Ovary (tissue), 9 donors: Measurements from ENCODE around the gene CCDC167. TPM values are rescaled to one million over a fixed set of nuclear protein-coding genes. Genes with fewer than 3 reads are reported as not detected.

Experiments
- DNase-seq, 5 donors: peaks; one replicate each; pipeline ENCODE4 v3.0.0-alpha.2; 2019 to 2020
- H3K27ac ChIP-seq, 2 donors: fragments of 200-600 bp; one replicate each; pipeline versions ENCODE4 v1.5.1 to v1.8.0; 2019 to 2022
- H3K27me3 ChIP-seq: fragments of 200-600 bp; one replicate; pipeline ENCODE4 v1.8.0; 2022
- H3K36me3 ChIP-seq: fragments of 200-600 bp; sonication (generic); one replicate; pipeline ENCODE4 v1.5.1; 2019
- H3K4me1 ChIP-seq: one replicate; pipeline ENCODE4 v1.8.1; 2013; ENCODE audit warnings: mild to moderate bottlenecking, moderate library complexity; ENCODE audit not compliant: insufficient read depth
- H3K4me3 ChIP-seq: fragments of 200-600 bp; sonication (generic); one replicate; pipeline ENCODE4 v1.5.1; 2017
- H3K9me3 ChIP-seq, 2 donors: fragments of 200-600 bp in 1 of 2; sonication (generic) in 1 of 2; one replicate each; pipeline versions ENCODE4 v1.5.1 to v1.8.1; 2013 to 2019; ENCODE audit warnings: mild to moderate bottlenecking in 1 of 2, moderate library complexity in 1 of 2
- EP300 ChIP-seq: sonication (generic); formaldehyde crosslinking; IDR thresholded peaks from one replicate; pipeline ENCODE4 v1.6.1; 2017; ENCODE audit warnings: antibody characterized with exemption
- POLR2A ChIP-seq: fragments of 450-650 bp; IDR thresholded peaks from one replicate; pipeline ENCODE4 v1.6.1; 2017; ENCODE audit warnings: antibody characterized with exemption, mild to moderate bottlenecking, moderate library complexity
- whole genome bisulfite sequencing, 3 donors: extraction: QIAGEN DNeasy Blood & Tissue Kit in 1 of 3; methylation state at CpG; one replicate each; pipeline versions ENCODE4 v1.1.5 to v1.1.7; 2013 to 2017; 5-methylcytosine and 5-hydroxymethylcytosine counted together
- intact Hi-C, 4 donors: fragments of 100-400 bp; cut with DNase I; formaldehyde crosslinking; loops; one replicate each; pipeline versions ENCODE4 v1.11.0 to v1.15.1; 2022 to 2023
- polyA plus RNA-seq, 2 donors: library from polyadenylated mRNA; stranded (reverse); fragments of 200-250 nt in 1 of 2; fragments of 350-450 nt in 1 of 2; fragmentation: Illumina TruSeq in 1 of 2; extraction: RNeasy Lipid Tissue Mini Kit (QIAGEN cat#74804) in 1 of 2; gene quantifications; one replicate each; pipeline ENCODE4 v1.2.3, GENCODE V29; 2013 to 2014
- total RNA-seq, 7 donors: library from RNA; depleted of rRNA in 2 of 7; stranded (reverse); fragments of >200 nt in 2 of 7; fragmentation: NEBNext Ultra II Directional in 3 of 7; extraction: Animal tissue kit (Norgen Biotek cat#: 25700) in 3 of 7; gene quantifications; one replicate each; pipeline versions ENCODE4 v1.1.0 to v1.2.4, GENCODE V29; 2016 to 2023
- TF ChIP-seq, protein P1 (sequence below), 3 donors: fragments of 450-650 bp in 2 of 3; fragments of 200-600 bp in 1 of 3; IDR thresholded peaks; one replicate each; pipeline versions ENCODE4 v1.5.1 to v1.8.0; 2016 to 2022; ENCODE audit warnings: antibody characterized with exemption in 3 of 3, mild to moderate bottlenecking in 1 of 3
- donor health status: DM: no; HTN: no; CAD: no; lungs with moderate emphysema.
- donor health status: DM: no; HTN: no; CAD: no.
- donor health status: Bipolar disorder and iron deficiency.
- donor health status: DM: yes; HTN: yes; CAD: no.
- donor health status: DM: no; HTN: no; CAD: no.
- donor health status: DM: yes; HTN: yes; CAD: no.

The CCDC167 gene
- total and polyA plus RNA-seq, 9 donors: 4.4 to 21.9 (median 9.0) TPM

DNA sequence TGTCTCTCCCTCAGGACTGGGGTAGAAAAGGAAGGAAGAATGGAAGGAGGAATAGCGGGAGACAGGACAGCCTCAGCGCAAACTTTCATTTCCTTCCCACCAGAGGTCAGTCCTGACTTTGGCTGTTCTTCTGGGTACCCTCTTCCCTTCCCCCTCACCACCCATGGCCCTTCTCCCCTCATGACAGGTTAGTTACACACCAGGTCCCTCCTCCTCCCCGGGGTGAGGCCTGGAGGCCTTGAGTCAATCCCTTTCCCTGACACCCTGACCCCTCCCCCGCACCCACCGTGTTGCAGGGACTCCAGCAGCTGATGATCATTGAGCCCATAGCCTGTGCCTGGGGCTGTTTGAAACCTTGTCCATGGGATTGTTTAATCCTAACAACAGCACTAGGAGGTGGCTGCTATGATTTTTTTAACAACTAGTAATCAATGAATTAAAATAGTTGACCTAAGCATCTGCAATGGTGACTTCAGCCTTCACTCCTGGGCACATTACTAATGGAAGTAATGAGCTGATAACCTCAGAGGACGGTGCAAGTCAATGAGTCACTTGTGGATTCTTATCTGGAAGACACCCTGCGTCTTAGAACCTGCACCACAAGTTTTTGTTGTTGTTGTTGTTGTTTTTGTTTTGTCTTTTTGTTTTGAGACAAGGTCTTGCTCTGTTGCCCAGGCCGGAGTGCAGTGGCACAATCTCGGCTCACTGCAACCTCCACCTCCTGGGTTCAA, 46.6 kb upstream of the CCDC167 start:
- 66 to 83% (median 80%) methylated on average over 9 of the region's 9 CpGs for WGBS, 3 donors

DNA sequence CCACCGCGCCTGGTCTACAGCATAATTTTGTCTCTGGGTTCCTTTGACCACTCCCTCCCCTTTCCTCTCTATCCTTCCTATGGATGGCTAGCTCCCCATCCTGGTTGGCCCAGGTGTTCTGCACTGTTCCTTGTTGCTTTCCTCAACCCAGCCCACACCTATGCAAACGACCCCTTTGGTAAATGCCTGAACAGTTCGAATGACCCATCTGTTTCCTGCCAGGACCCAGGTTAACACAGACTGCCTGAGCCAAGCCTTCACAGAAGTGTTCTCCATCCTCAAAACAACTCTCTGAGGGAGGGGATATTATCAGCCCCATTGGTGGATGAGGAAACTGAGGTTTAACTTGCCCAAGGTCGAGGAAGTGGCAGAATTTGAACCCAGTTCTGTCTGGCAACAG, 44.8 kb upstream of the CCDC167 start:
- Histone ChIP-seq H3K27ac (no peak overlapping the region), H3K4me1 (no peaks in the 10 kb centered on the region), H3K4me3 (no peak overlapping the region), H3K36me3 (no peaks in the 10 kb centered on the region), H3K27me3 (no peaks in the 10 kb centered on the region), H3K9me3 (no peaks in the 10 kb centered on the region)
- 75 to 88% (median 86%) methylated on average over 5 of the region's 5 CpGs for WGBS, 3 donors
- no peak for TF ChIP-seq EP300
- TF ChIP-seq, protein P1, sequence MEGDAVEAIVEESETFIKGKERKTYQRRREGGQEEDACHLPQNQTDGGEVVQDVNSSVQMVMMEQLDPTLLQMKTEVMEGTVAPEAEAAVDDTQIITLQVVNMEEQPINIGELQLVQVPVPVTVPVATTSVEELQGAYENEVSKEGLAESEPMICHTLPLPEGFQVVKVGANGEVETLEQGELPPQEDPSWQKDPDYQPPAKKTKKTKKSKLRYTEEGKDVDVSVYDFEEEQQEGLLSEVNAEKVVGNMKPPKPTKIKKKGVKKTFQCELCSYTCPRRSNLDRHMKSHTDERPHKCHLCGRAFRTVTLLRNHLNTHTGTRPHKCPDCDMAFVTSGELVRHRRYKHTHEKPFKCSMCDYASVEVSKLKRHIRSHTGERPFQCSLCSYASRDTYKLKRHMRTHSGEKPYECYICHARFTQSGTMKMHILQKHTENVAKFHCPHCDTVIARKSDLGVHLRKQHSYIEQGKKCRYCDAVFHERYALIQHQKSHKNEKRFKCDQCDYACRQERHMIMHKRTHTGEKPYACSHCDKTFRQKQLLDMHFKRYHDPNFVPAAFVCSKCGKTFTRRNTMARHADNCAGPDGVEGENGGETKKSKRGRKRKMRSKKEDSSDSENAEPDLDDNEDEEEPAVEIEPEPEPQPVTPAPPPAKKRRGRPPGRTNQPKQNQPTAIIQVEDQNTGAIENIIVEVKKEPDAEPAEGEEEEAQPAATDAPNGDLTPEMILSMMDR (IDR thresholded peaks at IDR 0.05): no peak
- TF ChIP-seq POLR2A: no peak
- intact Hi-C loops: no loop called here
- no peak for DNase-seq

More for the DNA sequence above, 46.6 kb upstream of the CCDC167 start:
- Histone ChIP-seq H3K4me1 (no peaks in the 10 kb centered on the region), H3K27ac (no peak overlapping the region), H3K27me3 (no peaks in the 10 kb centered on the region), H3K36me3 (no peaks in the 10 kb centered on the region), H3K9me3 (no peaks in the 10 kb centered on the region), H3K4me3 (no peak overlapping the region)
- TF ChIP-seq, protein P1 (IDR thresholded peaks at IDR 0.05): no peak
- TF ChIP-seq POLR2A (no peak), EP300 (no peak)
- no peak for DNase-seq
- intact Hi-C loops: no loop called here

DNA sequence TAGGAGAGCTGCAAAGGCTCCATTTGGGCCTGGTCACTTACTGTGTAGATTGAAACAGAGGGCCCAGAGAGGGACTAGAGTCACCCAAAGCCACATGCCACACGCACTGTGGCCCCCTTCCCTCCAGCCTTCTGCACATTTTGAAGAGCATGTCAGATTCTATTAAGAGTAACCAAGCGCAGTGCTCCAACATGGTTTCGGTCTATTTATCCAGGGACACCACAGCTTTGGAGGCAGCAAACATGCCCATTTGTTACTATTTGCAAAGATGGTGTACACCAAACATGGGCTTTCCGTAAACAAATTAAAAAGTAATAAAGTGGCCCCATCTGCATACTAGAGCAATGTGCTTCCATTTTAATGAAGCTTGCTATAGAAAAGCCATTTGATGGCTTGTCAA, 43.7 kb upstream of the CCDC167 start:
- H3K4me3 ChIP-seq: no peak overlapping the region
- TF ChIP-seq, protein P1 (IDR thresholded peaks at IDR 0.05): no peak
- TF ChIP-seq EP300 (no peak), POLR2A (no peak)
- no peak overlapping the region for H3K27ac ChIP-seq
- intact Hi-C loops: no loop called here
- H3K9me3 ChIP-seq: no peaks in the 10 kb centered on the region
- DNase-seq: no peak
- H3K36me3 ChIP-seq: no peaks in the 10 kb centered on the region
- H3K4me1 ChIP-seq: no peaks in the 10 kb centered on the region
- WGBS, 3 donors: 71 to 99% (median 94%) methylated on average over 4 of the region's 4 CpGs
- no peaks in the 10 kb centered on the region for H3K27me3 ChIP-seq

DNA sequence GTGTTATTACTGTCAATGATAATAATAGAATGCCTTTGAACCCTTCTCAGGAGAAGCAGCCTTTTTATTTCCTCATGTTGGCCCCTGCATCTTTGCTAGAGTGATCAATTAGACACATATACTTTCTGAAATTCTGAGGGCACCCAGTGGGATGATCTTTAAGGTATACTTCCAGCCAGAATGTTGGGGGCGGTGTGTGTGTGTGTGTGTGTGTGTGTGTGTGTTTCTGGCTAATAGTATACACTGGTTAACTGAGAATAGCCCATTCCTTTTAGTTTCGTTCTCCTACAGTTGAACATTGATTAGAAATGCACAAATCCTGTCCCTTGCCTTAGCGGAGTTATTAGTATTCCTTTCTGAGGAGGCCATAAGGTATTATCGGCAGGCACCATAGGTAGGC, 41.7 kb upstream of the CCDC167 start:
- no peak overlapping the region for H3K27ac ChIP-seq
- no peaks in the 10 kb centered on the region for H3K4me1 ChIP-seq
- intact Hi-C loops: no loop called here
- TF ChIP-seq, protein P1 (IDR thresholded peaks at IDR 0.05): no peak
- TF ChIP-seq EP300 (no peak), POLR2A (no peak)
- H3K27me3 ChIP-seq: no peaks in the 10 kb centered on the region
- no peak for DNase-seq
- no peaks in the 10 kb centered on the region for H3K9me3 ChIP-seq
- H3K36me3 ChIP-seq: no peaks in the 10 kb centered on the region
- WGBS, 3 donors: 87 to 92% (median 92%) methylated on average over 4 of the region's 4 CpGs
- H3K4me3 ChIP-seq: no peak overlapping the region
